GM18861 (cell line): Measurements from ENCODE around the gene TFRC.
"Not testable (repeated sequence)": the region's sequence is repeated elsewhere in the genome, so short reads cannot be mapped to it uniquely, and the experiment has no call there.

Experiments used
- ATAC-seq: cut with Tn5 transposase; IDR thresholded peaks from one replicate; pipeline ENCODE4 v1.9.1; 2021; ENCODE audit not compliant: unreplicated experiment

TFRC gene

GRCh38 chr3:196081834-196082618 lies at the start of gene TFRC:
TFRC (minus strand) TSS chr3:196082090; CDS start chr3:196077099, 4,991 bp downstream.
- peak; percentile 78 for ATAC-seq

DNA sequence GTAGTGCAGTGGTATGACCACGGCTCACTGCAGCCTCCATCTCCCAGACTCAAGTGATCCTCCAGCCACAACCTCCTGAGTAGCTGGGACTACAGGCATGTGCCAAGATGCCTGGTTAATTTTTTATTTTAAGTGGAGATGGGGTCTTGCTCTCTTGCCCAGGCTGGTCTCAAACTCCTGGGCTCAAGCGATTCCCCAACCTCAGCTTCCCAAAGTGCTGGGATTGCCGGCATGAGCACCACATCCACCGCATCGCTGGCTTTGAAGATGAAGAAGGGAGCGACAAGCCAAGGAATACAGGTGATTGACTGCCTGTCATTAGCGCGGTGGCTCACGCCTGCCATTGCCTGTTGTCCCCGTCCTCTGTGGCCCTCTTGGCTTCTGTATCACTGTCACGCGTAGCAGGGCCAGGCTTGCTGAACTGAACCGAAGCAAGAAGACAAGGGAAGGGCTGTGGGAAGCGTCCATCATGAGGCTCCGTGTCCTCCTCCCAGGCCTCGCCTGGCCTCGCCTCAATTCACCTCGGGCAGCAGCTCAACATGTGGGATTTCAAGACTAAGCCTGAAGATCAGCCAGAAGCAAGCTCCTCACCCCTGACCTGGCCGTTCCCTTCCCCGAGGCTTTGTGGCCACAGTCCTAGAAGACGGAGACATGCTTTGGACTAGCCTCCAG lies 46.4 kb upstream of the TFRC start:
- ATAC-seq, result no peak

GRCh38 chr3:196127308-196128040 lies 45.6 kb upstream of the TFRC start:
- no peak for ATAC-seq

- ATAC-seq, result no peak
These were observed 42.7 kb upstream of the TFRC start for GRCh38 chr3:196124608-196125007.

GRCh38 chr3:196122688-196123046 lies 40.8 kb upstream of the TFRC start:
- ATAC-seq, result no peak

GRCh38 chr3:196122021-196122687 lies 40.3 kb upstream of the TFRC start:
- ATAC-seq, result no peak

- ATAC-seq, result no peak
These were observed 39.2 kb upstream of the TFRC start for GRCh38 chr3:196121066-196121465.

DNA sequence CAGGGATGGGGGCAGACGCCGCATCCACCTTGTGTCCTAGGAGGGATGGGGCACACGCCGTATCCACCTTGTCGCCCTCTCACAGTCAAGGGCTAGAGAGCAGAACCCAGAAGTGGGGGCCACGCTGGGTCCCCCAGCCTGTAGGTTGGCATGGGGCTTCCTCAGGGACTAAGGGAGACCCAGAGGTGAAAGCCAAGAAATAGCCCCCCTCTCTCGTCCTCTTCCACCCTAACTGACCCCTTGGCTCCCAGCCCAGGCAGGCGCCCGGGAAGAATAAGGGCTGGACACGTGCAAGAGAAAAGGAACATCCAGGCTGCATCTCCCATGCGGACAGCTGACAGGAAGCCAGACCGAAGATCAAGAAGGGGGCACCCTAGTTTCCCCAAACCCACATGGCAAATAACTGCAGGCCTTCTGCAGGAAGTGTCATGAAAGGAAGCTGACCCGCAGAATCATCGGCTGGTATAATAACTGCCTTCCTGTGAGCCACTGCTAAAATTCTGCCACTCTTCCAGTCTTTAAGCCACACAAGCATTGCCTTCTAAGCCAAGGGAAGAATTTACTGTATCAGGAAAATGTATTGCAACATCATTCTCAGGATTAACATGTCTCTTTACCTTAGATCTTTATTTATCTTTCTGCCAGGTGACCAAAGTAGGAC lies 38.5 kb upstream of the TFRC start:
- ATAC-seq, result no peak

- no peak for ATAC-seq
These were observed 35.9 kb upstream of the TFRC start for GRCh38 chr3:196117809-196118208.

DNA sequence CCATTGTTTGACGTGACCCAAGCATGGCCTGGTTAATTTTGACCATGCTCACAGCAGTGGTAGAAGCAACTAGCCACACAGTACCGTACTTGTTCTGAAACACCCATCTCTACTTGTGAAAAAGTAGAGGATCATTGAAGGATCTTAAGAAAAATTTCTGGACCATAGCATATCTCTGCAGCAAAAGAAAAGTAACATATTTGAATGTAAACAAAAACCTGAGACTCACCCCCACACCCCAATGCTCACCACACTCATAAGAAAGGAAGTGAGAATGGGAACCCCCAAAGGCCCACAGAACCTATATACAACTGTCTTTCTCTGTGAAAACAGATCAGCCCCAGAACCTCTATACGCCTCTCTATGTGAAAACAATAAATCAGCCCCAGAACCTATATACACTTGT lies 33.8 kb upstream of the TFRC start:
- ATAC-seq, result peak; percentile 61

DNA sequence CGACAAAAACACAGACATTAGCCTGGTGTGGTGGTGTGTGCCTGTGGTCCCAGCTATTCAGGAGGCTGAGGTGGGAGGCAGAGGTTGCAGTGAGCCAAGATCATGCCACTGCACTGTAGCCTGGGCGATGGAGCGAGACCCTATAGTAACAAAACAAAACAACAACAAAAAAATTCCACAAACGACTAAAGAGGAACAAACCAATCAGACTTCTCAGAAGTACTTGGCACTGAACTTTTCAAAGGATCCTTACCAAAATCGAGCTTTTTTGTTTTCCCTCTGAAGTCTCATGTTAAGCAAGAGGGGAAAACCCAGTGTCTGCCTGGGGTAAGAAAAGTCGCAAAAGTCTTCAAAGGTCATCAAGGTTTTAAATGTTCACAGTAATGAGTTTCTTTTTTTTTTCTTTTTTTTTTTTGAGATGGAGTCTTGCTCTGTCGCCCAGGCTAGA lies 30.1 kb upstream of the TFRC start:
- ATAC-seq, result no peak

DNA sequence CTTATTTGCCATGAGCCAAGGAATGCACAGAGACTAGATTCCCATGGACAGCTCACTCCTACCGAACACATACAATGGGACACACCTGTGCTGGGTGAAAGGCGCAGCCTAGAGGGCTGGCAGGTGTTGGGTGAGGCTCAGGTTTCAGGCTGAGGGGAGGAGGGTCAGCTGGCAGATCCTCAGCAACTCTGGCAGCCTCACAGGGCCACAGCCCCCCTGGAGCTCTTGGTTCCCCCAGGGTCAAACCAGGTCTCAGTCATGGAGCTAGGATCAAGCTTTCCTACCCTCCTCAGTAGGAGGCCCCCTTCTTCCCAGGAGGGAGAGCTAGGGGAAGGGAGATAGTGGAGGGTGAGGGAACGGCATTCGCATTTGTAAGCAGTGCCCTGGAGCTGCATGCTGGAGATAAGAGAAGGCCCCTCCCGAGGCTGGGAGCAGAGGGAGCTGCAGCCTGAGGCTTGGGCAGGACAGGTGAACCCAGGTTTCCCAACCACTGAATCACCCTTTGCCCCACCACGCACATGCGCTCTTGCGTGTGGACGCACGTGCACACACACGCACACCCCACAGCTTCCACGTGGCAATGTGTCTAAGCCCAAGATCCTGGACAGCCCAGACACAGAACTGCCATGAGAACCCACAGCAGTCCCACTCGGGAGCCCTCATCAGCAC lies 26.3 kb upstream of the TFRC start:
- no peak for ATAC-seq

GRCh38 chr3:196104707-196105106 lies 22.8 kb upstream of the TFRC start:
- not testable (repeated sequence) for ATAC-seq

- not testable (repeated sequence) for ATAC-seq
These were observed 16.6 kb upstream of the TFRC start for GRCh38 chr3:196098365-196098980.

DNA sequence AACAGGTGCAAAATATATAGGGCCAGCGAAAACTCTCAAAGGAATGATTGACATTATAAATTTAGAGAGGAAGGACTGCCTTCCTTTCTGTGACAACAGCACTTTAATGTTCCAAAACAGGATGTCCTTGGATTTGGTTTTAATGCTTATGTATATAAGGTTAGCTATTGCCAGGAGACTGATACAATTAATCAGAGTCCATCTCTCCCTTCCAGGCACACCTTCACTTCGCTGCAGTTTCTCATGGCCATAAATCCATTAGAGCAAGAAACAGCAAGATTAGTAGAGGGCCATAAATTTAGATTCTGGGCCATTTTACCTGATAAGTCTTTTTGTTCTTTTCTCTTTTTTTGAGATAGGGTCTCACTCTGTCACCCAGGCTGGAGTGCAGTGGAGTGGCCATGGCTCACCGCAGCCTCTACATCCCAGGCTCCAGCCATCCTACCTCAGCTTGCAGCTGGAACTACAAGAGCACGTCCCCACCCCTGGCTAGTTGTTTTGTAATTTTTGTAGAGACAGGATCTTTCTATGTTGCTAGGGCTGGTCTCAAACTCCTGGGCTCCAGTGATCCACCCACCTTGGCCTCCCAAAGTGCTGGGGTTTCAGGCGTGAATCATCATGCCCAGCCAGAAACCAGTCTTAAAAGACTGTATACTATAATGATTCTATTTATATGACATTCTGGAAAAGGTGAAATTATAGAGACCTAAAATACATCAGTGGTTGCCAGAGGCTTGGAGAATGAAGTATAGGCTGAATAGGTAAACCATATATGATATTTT lies 15.7 kb upstream of the TFRC start:
- ATAC-seq, result no peak

DNA sequence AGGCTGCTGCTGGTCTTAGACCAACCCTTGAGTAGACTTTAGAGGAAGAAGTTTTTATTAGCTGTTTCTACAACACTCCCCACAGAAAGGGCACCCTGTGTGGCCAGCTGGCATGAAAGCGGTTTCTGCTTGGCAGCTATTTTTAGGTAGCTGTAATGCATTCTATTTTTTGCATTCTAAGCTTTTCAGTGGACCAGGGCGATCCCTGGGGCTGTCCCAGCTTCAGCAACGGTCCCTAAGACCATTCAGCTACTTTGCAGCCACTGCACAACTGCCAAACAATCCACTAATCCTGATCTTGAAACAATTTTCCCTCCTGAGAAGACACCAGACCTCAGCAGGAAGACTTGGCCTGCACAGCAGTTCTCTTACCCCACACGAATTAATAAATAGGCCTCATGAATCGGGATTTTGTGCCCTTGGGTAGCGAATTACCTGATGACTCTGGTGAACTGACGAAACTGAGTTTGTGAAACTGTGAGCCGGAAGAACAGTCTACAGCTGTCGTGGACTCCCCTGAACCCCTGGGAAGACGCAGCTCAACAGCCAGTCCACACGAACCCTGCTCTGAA lies 14.6 kb upstream of the TFRC start:
- ATAC-seq, result peak; percentile 80

DNA sequence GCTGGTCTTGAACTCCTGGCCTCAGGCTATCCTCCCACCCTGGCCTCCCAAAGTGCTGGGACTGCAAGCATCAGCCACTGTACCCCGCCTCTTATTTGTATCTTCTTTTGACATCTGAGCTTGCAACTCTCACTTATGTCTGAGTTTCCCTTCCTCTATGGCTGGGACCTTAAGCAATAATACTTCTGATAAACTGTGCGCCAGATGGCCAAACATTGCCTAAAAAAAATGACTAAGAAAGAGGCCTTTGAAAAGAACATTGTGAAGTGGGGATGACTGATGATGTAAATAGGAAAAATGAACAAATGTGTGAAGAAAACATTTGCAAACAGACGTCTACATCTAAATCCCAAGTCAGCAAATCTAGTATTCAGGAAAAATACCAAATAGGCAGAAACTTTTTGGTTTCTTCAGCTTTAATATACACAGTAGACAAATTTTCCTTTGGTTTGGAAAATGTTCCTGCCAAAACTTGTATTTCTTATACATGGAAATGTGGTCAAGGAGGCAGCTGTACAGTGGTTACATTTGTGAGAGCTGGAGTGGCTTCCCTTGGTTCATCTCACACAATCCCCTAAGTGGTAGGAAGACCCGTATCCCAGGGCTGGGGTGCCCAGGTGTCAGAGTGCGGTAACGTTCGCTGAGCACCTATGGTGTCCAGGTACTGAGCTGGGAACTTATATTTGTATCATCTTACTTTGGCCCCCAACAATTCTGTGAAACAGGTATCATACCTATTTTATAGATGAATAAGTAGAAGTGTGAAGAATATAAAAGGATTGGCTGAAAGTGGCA lies 11.6 kb upstream of the TFRC start:
- ATAC-seq, result no peak

DNA sequence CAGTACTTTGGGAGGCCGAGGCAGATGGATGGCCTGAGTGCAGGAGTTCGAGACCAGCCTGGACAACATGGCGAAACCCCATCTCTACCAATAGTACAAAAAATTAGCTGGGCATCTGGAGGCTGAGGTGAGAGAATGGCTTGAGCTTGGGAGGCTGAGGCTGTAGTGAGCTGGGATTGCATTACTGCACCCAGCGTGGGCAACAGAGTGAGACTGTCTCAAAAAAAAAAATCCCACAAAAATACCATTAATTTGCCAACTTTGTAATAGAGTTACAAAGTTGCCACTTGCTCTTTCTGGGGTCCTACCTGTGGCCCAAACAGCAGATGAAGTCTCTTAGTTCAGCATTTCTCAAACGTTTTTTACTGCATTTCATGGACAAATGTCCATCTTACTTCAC lies 6.0 kb upstream of the TFRC start:
- ATAC-seq, result no peak
